Measurements from ENCODE around the gene PLK5.

The PLK5 gene

GRCh38 chr19:1505012-1505411 lies 18.9 kb upstream of the PLK5 start:
- no peak overlapping the region for H3K4me2 ChIP-seq

GRCh38 chr19:1505991-1506881 lies 17.6 kb upstream of the PLK5 start:
- no peaks in the 10 kb centered on the region for H3K36me3 ChIP-seq (ENCODE audit: insufficient read depth)
- no peaks in the 10 kb centered on the region for H3K79me2 ChIP-seq (ENCODE audit: insufficient read depth, low read depth)
- H3K27ac ChIP-seq = no peak overlapping the region
- no peak for TF ChIP-seq CTCF (conservative IDR thresholded peaks at IDR 0.05; ENCODE audit: low read depth, low read length)
- H3K9ac ChIP-seq = no peak overlapping the region
- H3K4me1 ChIP-seq (ENCODE audit: low read depth, poor library complexity, severe bottlenecking) = no peaks in the 10 kb centered on the region
- H3K4me2 ChIP-seq = no peak overlapping the region
- peaks cover 77% of the 10 kb centered on the region for H3K27me3 ChIP-seq (ENCODE audit: insufficient read depth, low read depth)
- no peaks in the 10 kb centered on the region for H4K20me1 ChIP-seq (ENCODE audit: insufficient read depth)
- no peak overlapping the region for H2AFZ ChIP-seq (ENCODE audit: low read depth)
- no peak overlapping the region for H3K4me3 ChIP-seq (IDR thresholded peaks at IDR 0.05; ENCODE audit: insufficient read depth, low read depth, low read length)

More at GRCh38 chr19:1505012-1505411, 18.9 kb upstream of the PLK5 start:
- H3K4me3 ChIP-seq (IDR thresholded peaks at IDR 0.05; ENCODE audit: insufficient read depth, low read depth, low read length) = no peak overlapping the region
- no peak overlapping the region for H2AFZ ChIP-seq (ENCODE audit: low read depth)
- H3K4me1 ChIP-seq (ENCODE audit: low read depth, poor library complexity, severe bottlenecking) = no peaks in the 10 kb centered on the region
- no peak overlapping the region for H3K9ac ChIP-seq
- H3K27me3 ChIP-seq (ENCODE audit: insufficient read depth, low read depth) = peaks cover 76% of the 10 kb centered on the region
- H3K27ac ChIP-seq = no peak overlapping the region
- H4K20me1 ChIP-seq (ENCODE audit: insufficient read depth) = no peaks in the 10 kb centered on the region
- TF ChIP-seq CTCF (conservative IDR thresholded peaks at IDR 0.05; ENCODE audit: low read depth, low read length) = no peak
- H3K36me3 ChIP-seq (ENCODE audit: insufficient read depth) = no peaks in the 10 kb centered on the region
- no peaks in the 10 kb centered on the region for H3K79me2 ChIP-seq (ENCODE audit: insufficient read depth, low read depth)

GRCh38 chr19:1507192-1507660 lies 16.7 kb upstream of the PLK5 start:
- TF ChIP-seq CTCF (conservative IDR thresholded peaks at IDR 0.05; ENCODE audit: low read depth, low read length) = no peak
- H3K4me3 ChIP-seq (IDR thresholded peaks at IDR 0.05; ENCODE audit: insufficient read depth, low read depth, low read length) = no peak overlapping the region
- no peaks in the 10 kb centered on the region for H4K20me1 ChIP-seq (ENCODE audit: insufficient read depth)
- no peak overlapping the region for H3K9ac ChIP-seq
- H3K27me3 ChIP-seq (ENCODE audit: insufficient read depth, low read depth) = peaks cover 77% of the 10 kb centered on the region
- no peaks in the 10 kb centered on the region for H3K36me3 ChIP-seq (ENCODE audit: insufficient read depth)
- H3K4me2 ChIP-seq = no peak overlapping the region; the same call in 1 of the 2 replicates
- peaks cover under 1% of the 10 kb centered on the region for H3K4me1 ChIP-seq (ENCODE audit: low read depth, poor library complexity, severe bottlenecking)
- no peak overlapping the region for H2AFZ ChIP-seq (ENCODE audit: low read depth)
- no peak overlapping the region for H3K27ac ChIP-seq
- H3K79me2 ChIP-seq (ENCODE audit: insufficient read depth, low read depth) = no peaks in the 10 kb centered on the region

GRCh38 chr19:1507763-1508506 lies 15.9 kb upstream of the PLK5 start:
- Histone ChIP-seq H4K20me1 (ENCODE audit: insufficient read depth) (no peaks in the 10 kb centered on the region), H3K9ac (no peak overlapping the region), H3K36me3 (ENCODE audit: insufficient read depth) (no peaks in the 10 kb centered on the region), H3K4me2 (peak overlapping the region; percentile 45; the same call in 1 of the 2 replicates), H3K4me1 (ENCODE audit: low read depth, poor library complexity, severe bottlenecking) (peaks cover 6% of the 10 kb centered on the region), H3K27me3 (ENCODE audit: insufficient read depth, low read depth) (peaks cover 72% of the 10 kb centered on the region), H3K4me3 (IDR thresholded peaks at IDR 0.05; ENCODE audit: insufficient read depth, low read depth, low read length) (no peak overlapping the region), H2AFZ (ENCODE audit: low read depth) (peak overlapping the region; percentile 59; the same call in 1 of the 2 replicates), H3K79me2 (ENCODE audit: insufficient read depth, low read depth) (no peaks in the 10 kb centered on the region), H3K27ac (no peak overlapping the region)
- no peak for TF ChIP-seq CTCF (conservative IDR thresholded peaks at IDR 0.05; ENCODE audit: low read depth, low read length)
